Measurements from ENCODE around the gene SGIP1. TPM values are rescaled to one million over a fixed set of nuclear protein-coding genes. Genes with fewer than 3 reads are reported as not detected.

SGIP1 gene
- total RNA-seq, 2 experiments from 2014 or later: not detected

DNA sequence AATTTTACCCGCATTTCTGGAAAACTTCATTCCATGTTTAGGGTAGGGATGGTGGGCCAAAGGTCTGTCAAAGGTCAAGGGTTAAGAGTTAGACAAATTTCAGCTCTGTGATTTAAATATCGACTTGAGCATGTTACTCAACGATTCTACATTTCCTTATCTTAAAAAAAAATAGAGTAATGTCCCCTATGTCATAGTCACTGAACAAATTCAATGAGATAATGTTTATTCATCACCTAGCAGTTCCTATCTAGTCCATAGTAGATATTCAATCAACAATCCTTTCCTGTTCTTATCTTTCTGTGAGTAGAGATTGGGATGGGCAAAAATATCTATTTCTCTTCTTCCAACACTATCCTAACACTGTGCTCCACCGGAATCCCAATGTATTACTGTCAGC lies 217.2 kb downstream of the SGIP1 start:
- intact Hi-C loops (cut with micrococcal nuclease): no loop called here
- Mint-ChIP-seq H3K9me3 (no peaks in the 10 kb centered on the region), H3K36me3 (ENCODE audit: low read depth) (no peaks in the 10 kb centered on the region), H3K4me3 (no peak overlapping the region), H3K4me1 (ENCODE audit: low read depth) (peaks cover 8% of the 10 kb centered on the region), H3K27ac (no peak overlapping the region), H3K27me3 (peaks cover 42% of the 10 kb centered on the region)
- ChIA-PET POLR2A (no interaction called here), CTCF (no interaction called here)
- TF ChIP-seq, protein P1, sequence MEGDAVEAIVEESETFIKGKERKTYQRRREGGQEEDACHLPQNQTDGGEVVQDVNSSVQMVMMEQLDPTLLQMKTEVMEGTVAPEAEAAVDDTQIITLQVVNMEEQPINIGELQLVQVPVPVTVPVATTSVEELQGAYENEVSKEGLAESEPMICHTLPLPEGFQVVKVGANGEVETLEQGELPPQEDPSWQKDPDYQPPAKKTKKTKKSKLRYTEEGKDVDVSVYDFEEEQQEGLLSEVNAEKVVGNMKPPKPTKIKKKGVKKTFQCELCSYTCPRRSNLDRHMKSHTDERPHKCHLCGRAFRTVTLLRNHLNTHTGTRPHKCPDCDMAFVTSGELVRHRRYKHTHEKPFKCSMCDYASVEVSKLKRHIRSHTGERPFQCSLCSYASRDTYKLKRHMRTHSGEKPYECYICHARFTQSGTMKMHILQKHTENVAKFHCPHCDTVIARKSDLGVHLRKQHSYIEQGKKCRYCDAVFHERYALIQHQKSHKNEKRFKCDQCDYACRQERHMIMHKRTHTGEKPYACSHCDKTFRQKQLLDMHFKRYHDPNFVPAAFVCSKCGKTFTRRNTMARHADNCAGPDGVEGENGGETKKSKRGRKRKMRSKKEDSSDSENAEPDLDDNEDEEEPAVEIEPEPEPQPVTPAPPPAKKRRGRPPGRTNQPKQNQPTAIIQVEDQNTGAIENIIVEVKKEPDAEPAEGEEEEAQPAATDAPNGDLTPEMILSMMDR (IDR thresholded peaks at IDR 0.05): no peak
- DNase-seq: no peak
- ATAC-seq: no peak

DNA sequence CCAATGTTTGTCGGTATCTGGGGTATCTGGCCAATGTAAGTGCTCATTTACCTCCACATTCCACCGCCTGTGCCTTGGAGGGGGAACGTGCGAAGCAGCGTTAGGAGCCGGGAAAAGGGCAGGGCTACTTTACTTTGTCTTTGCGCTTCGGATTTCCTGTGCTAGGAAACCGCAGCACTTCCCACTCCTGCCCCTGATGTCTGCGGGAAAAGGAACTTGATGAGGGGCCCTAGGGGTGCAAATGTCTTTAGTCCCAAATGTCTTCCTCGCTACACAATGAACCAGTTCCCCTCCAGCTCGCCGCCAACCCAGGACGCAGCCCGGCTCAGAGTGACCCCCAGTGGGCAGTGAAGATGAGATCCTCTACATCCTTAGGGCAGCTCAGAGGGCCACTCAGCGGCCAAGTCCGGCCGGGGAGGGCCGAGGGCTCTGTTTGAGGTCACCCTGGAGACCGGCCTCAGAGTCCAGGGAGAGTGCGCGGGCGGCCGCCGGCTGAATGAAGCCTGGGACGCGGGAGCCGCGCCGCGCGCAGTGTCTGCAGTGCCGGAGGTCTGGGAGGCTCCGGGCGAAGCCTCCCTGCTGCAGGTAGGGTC lies 218.1 kb downstream of the SGIP1 start, which contains the start of gene DYNLT5:
DYNLT5 (plus strand) TSS at position 460 of the 593 bp plus-strand sequence. CDS start 2,200 bp downstream, outside the sequence.
- no peak for DNase-seq
- Mint-ChIP-seq H3K27me3 (peaks cover 46% of the 10 kb centered on the region), H3K9me3 (no peaks in the 10 kb centered on the region), H3K36me3 (ENCODE audit: low read depth) (no peaks in the 10 kb centered on the region), H3K4me3 (peak within 1 kb of the TSS; percentile 48), H3K27ac (no peak within 1 kb of the TSS), H3K4me1 (ENCODE audit: low read depth) (peaks cover 8% of the 10 kb centered on the region)
- intact Hi-C loops (cut with micrococcal nuclease): no loop called here
- ChIA-PET CTCF (no interaction called here), POLR2A (no interaction called here)
- ATAC-seq: peak; percentile 34
- TF ChIP-seq, protein P1 (IDR thresholded peaks at IDR 0.05): no peak

- no peak overlapping the region for H3K27ac Mint-ChIP-seq
- DNase-seq: no peak
- H3K9me3 Mint-ChIP-seq: no peaks in the 10 kb centered on the region
- no peaks in the 10 kb centered on the region for H3K36me3 Mint-ChIP-seq (ENCODE audit: low read depth)
- CTCF ChIA-PET: interaction anchor here (1.3 to 2.0 kb wide), 2 partner anchors 27 to 395 kb away, joined by 4 to 6 read pairs; no protein-coding TSS in a partner anchor
- H3K4me1 Mint-ChIP-seq (ENCODE audit: low read depth): peaks cover 8% of the 10 kb centered on the region
- H3K27me3 Mint-ChIP-seq: peaks cover 46% of the 10 kb centered on the region
- H3K4me3 Mint-ChIP-seq: peak overlapping the region; percentile 48
- POLR2A ChIA-PET: no interaction called here
- intact Hi-C loops (cut with micrococcal nuclease): no loop called here
- no peak for ATAC-seq
- TF ChIP-seq, protein P1 (IDR thresholded peaks at IDR 0.05): no peak
Measured at GRCh38 chr1:66752671-66753371, 218.9 kb downstream of the SGIP1 start.

- POLR2A ChIA-PET: no interaction called here
Measured at GRCh38 chr1:66757722-66758240, 223.8 kb downstream of the SGIP1 start.

More at GRCh38 chr1:66757722-66758240, 223.8 kb downstream of the SGIP1 start:
- Mint-ChIP-seq H3K27ac (no peak overlapping the region), H3K4me1 (ENCODE audit: low read depth) (peaks cover 3% of the 10 kb centered on the region), H3K4me3 (no peak overlapping the region), H3K9me3 (no peaks in the 10 kb centered on the region), H3K36me3 (ENCODE audit: low read depth) (no peaks in the 10 kb centered on the region), H3K27me3 (peaks cover 16% of the 10 kb centered on the region)
- ATAC-seq (no peak), DNase-seq (no peak)
- CTCF ChIA-PET: interaction anchor here (1.3 to 1.4 kb wide), 2 partner anchors 9 to 392 kb away, joined by 3 to 7 read pairs; no protein-coding TSS in a partner anchor
- TF ChIP-seq, protein P1 (IDR thresholded peaks at IDR 0.05): no peak
- intact Hi-C loops (cut with micrococcal nuclease): no loop called here
